Mesodermal cell (in vitro differentiated cells): ENCODE data around the gene JAG2.

Experiments used
- H3K27ac ChIP-seq: 2 replicates; pipeline ENCODE4 v1.7.0; 2013; ENCODE audit warnings: mild to moderate bottlenecking, low read depth, low read length, moderate library complexity; ENCODE audit not compliant: severe bottlenecking
- H3K36me3 ChIP-seq: 2 replicates; pipeline ENCODE4 v1.7.1; 2013; ENCODE audit warnings: mild to moderate bottlenecking, low read length, moderate library complexity; ENCODE audit not compliant: control insufficient read depth, insufficient read depth
- H3K4me1 ChIP-seq: one replicate; pipeline ENCODE4 v1.7.1; 2013; ENCODE audit warnings: mild to moderate bottlenecking, low read length; ENCODE audit not compliant: insufficient read depth, control insufficient read depth, poor library complexity, severe bottlenecking
- H3K4me3 ChIP-seq: 2 replicates; pipeline ENCODE4 v1.7.0; 2013; ENCODE audit warnings: low read length, control low read depth, mild to moderate bottlenecking; ENCODE audit not compliant: insufficient read depth, poor library complexity, severe bottlenecking; ENCODE audit errors: extremely low read depth
- H3K9me3 ChIP-seq: 2 replicates; pipeline ENCODE4 v1.7.1; 2013; ENCODE audit warnings: mild to moderate bottlenecking, low read length, moderate library complexity; ENCODE audit not compliant: control insufficient read depth
- WGBS, 2 experiments: methylation state at CpG; one replicate each; pipeline ENCODE4 v1.1.5; 2013; ENCODE audit warnings: missing lambda C conversion rate in 2 of 2; ENCODE audit not compliant: insufficient coverage in 2 of 2; 5-methylcytosine and 5-hydroxymethylcytosine counted together

The JAG2 gene

DNA sequence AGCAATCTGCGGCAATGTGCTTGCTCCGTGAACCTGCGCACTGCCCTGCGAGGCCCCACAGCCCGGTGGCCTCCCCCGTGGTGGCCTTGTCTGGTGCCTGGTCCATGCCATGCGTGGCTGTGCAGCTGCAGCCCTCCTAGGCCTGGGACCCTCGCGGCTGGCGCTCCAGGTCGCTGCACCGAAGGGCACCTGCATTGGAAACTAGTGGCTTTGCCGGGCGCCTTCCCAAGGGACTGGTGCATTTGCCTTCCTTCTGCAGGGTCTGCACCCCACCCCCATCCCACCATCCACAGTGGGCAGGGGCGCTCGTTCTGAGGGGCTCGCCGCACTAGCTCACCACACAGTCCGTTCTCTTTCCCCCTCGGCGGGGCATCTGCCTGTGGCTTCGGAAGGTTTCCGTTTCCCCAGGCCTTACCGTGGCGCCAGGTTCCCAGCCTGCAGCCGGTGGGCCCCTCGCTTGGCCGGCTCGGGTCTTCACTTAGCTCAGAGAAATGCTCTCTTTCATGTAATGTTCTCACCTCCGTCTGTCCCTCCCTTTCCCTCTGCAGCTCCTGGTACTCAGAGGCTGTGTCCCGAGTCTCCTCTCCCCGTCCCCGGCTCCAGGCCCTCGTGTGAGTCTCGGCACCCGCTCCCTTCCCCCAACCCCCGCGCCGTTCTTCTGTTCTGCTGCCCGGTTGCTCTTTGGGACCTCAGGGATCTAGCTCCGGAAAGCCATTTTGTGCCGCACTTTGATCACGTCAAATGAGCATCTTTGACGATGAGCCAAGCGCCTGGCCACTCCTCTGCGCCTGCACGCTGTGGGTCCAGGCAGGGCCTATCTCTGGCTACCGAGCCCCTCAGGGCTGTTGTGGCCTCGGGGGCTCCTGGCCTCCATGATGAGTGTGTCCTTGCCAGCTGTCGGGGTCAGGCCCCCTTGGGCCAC, 31.9 kb downstream of the JAG2 start:
- H3K4me1 ChIP-seq = no peaks in the 10 kb centered on the region
- H3K4me3 ChIP-seq = no peak overlapping the region
- no peak overlapping the region for H3K27ac ChIP-seq
- WGBS, 2 experiments = 90 to 91% methylated on average over 48 to 50 of the region's 50 CpGs
- no peaks in the 10 kb centered on the region for H3K36me3 ChIP-seq
- peaks cover 13% of the 10 kb centered on the region for H3K9me3 ChIP-seq

DNA sequence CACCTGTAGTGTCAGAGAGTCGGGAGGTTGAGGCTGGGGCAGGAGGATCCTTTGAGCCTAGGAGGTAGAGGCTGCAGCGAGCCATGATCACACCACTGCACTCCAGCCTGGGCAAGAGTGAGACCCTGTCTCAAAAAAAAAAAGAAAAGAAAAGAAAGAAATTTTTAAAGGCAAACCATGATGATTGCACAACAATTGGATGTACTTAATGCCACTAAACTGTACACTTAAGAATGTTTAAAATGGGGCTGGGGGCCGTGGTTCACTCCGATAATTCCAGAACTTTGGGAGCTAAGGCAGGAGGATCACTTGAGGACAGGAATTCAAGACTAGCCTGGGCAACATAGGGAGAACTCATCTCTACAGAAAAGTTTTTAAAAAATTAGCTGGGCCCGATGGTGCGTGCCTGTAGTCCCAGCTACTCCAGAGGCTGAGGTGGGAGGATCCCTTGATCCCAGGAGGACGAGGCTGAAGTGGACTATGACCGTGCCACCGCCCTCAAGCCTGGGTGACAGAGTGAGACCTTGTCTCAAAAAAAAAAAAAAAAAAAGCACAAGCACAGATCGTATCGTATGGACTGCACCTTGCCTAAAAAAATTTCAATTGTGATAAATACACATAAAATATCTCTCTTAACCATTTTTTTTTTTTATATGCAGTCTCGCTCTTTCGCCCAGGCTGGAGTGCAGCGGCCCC, 32.7 kb downstream of the JAG2 start:
- Histone ChIP-seq H3K36me3 (no peaks in the 10 kb centered on the region), H3K4me3 (no peak overlapping the region), H3K4me1 (no peaks in the 10 kb centered on the region), H3K9me3 (peaks cover 13% of the 10 kb centered on the region), H3K27ac (no peak overlapping the region)
- 94 to 97% methylated on average over 11 to 13 of the region's 14 CpGs for WGBS, 2 experiments

DNA sequence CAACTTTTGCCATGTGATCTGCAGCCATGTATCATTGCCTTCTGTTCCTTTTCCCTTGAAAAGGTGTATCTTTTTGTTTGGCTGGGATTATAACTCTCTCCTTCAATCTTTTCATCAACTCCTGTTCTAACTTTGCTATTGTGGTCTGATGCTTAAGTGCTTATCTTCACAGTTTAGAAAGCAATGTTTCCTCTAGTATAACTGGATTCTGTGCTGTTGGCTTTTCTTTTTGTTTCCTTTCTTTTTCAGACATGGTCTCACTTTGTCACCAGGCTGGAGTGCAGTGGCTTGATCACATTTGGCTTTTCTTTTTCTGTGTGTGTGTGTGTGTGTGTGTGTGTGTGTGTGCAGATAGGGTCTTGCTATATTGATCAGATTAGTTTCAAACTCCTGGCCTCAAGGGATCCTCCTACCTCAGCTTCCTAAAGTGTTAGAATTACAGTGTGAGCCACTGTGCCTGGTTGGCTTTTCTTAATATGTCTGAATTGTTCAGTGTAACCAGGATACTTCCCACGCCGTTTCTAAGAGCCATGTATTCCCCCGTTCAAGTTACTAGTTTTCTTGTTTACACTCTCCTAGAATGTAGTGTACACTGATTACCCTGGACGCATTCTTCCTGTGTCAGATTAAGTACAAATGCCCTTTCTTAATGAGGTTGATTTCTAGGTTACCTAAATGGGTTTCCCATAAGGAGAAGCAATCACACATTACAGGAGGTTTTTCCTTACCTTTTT, 35.5 kb downstream of the JAG2 start:
- H3K36me3 ChIP-seq = no peaks in the 10 kb centered on the region
- H3K4me1 ChIP-seq = no peaks in the 10 kb centered on the region
- H3K4me3 ChIP-seq = no peak overlapping the region
- H3K9me3 ChIP-seq = no peaks in the 10 kb centered on the region
- no peak overlapping the region for H3K27ac ChIP-seq
- WGBS, 2 experiments = 78 to 100% methylated on average over 3 to 4 of the region's 4 CpGs

DNA sequence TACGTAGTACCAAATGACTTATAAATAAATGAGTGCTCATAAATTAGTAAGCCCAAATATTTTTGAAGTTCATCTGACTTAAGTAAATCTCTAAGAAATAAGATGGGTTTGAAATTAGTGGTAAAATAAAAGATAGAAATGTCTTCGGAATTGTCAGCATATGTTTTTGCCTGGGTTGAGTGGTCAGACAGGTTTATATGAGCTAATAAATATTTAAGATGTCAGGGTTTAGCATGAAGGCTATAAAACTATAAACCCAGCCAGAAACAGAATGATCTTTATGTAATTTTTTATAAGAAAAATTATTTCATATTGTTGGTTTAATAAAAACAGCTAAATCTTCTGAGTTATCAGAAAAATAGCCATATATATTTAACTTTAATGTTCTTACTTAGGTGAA, 37.3 kb downstream of the JAG2 start:
- H3K4me3 ChIP-seq = no peak overlapping the region
- no peaks in the 10 kb centered on the region for H3K9me3 ChIP-seq
- no peak overlapping the region for H3K27ac ChIP-seq
- no peaks in the 10 kb centered on the region for H3K4me1 ChIP-seq
- 100% methylated on average over 1 of the region's 2 CpGs; no CpG with 5 or more reads in 1 of the 2 experiments for WGBS, 2 experiments
- no peaks in the 10 kb centered on the region for H3K36me3 ChIP-seq

DNA sequence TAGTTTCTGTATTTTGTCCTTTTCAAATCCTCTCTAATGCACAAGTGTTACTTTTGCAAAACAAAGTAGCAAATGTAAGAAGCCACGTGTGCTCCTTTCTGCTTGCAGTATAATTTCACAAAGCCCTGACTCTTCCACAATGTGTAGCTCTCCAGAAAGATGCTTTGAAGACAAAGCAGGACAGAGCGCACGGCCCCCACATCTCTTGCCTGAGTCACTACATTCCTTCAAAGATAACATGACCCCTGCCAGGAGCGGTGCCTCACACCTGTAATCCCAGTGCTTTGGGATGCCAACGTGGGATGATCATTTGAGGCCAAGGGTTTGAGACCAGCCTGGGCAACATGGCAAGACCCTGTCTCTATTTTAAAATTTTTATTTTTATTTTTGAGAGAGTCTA, 40.5 kb downstream of the JAG2 start:
- H3K4me1 ChIP-seq = no peaks in the 10 kb centered on the region
- WGBS, 2 experiments = 28 to 62% methylated on average over 3 to 5 of the region's 5 CpGs

DNA sequence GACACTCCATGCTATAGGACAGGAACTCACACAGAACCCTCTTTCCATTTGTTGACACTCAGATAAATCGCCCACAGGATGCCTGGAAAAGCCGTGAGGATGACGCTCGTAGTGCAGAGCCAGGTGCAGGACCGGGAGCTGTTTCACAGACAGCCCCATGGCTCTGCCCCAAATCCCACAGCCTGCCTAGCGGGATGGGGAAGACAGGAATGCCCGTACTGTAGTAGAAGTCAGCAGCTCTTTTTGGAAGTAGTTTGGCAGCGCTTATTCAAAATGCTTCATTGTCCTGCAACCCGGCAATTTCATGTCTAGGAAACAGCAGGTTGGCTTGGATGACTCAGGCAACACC, 41.6 kb downstream of the JAG2 start:
- no peak overlapping the region for H3K27ac ChIP-seq
- H3K9me3 ChIP-seq = peaks cover 4% of the 10 kb centered on the region
- H3K4me3 ChIP-seq = no peak overlapping the region
- no peaks in the 10 kb centered on the region for H3K4me1 ChIP-seq
- no peaks in the 10 kb centered on the region for H3K36me3 ChIP-seq
- WGBS, 2 experiments = 84 to 86% methylated on average over 8 to 9 of the region's 9 CpGs

More for the DNA sequence above, 40.5 kb downstream of the JAG2 start:
- no peak overlapping the region for H3K4me3 ChIP-seq
- no peaks in the 10 kb centered on the region for H3K9me3 ChIP-seq
- H3K36me3 ChIP-seq = no peaks in the 10 kb centered on the region
- H3K27ac ChIP-seq = no peak overlapping the region

DNA sequence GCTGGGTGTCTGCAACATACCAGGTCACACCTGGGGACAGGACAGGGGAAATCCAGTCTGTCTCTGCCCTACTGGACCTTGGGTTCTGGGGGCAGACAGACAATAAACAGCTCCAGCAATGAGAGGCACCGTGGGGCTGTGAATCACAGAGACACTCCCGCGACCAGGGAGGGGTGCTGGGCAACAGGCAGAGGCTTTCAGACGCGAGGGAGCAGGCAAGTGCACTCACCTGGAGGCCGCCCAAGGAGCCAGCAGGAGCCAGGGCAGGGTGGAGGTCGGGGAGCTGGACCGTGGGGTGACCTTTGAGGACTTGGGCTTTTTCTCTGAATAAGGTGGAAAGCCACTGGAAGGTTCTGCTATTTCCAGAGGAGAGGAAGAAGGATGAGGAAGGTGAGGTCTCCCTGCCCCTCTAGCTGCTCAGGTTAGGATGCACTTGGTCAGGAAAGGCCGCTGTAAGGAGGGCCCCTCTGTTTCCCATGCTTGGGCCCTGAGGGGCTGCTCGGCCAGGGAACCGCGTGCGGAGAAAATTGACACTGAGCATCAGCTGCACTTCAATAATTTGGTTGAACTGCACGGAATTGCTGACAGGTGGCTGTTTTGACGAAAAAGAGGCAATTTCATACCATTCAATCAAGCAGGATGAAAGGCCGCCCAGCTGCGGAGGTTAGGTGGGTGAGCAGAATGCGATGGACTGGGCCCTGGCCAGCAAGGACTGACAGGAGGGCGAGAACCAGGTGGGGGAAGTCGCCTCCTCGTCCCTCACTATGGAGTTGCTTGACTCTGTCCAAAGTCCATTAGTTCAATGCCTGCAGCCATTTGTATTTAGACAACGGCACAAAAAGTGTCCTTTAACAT, 42.2 kb downstream of the JAG2 start:
- Histone ChIP-seq H3K4me1 (no peaks in the 10 kb centered on the region), H3K36me3 (no peaks in the 10 kb centered on the region), H3K27ac (no peak overlapping the region), H3K9me3 (peaks cover 10% of the 10 kb centered on the region), H3K4me3 (no peak overlapping the region)
- WGBS, 2 experiments = 85 to 86% methylated on average over 18 to 22 of the region's 22 CpGs

DNA sequence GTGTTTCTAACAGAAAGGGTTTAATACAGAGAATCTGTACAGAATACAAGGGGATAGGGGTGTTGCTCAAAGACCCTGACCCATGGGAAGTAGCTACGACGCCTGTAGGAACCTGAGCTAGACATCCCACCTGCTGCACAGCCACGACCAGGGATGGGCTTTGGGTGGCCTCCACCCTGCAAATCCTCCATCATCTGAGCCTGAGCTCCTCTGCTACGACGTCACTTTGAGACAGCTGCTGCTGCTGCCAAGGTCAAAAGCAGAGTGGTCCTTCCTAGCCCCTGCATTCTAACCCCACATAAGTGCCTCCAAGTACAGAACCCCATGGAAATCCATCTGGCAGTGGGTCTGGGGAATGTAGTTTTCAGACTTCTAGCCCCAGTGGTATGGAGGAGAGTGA, 43.8 kb downstream of the JAG2 start:
- no peak overlapping the region for H3K27ac ChIP-seq
- H3K36me3 ChIP-seq = no peaks in the 10 kb centered on the region
- peaks cover 20% of the 10 kb centered on the region for H3K9me3 ChIP-seq
- H3K4me3 ChIP-seq = no peak overlapping the region
- no peaks in the 10 kb centered on the region for H3K4me1 ChIP-seq
- 100% methylated on average over 2 to 3 of the region's 5 CpGs for WGBS, 2 experiments

DNA sequence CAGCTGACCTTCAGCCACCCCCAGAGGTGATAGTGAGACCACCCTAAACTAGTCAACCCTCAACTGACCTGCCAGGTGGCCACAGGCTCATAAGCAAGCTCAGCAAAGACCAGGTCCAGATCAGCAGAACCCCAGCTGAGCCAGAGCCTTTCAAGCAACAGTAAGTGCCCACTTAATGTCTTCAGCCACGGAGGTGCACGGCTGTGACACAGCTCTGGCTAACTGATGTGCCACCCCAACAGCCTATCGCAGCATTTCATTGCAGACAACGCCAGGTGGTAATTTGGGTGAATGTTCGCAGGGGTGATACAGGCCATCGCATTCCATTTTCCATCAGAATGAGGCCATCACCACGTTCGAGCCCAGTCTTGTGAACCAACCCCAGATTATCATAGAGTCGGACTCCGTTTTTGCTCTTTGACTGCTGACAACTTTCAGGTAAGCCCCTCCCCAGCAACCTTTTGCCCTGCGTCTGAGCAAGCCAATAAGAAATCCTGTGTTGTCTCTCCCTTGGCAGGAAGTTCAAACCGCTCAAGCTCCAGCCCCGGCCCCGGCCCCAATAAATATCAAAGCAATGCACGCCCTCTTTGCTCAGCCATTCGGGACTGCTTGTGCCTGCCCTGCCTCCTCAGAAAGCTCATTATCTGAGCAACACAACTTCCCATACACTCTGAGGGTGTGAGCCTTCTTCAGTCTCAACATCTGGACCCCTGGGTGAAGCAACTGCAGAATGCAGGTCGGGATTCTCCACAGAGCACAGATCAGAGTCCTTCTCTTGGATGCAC, 44.4 kb downstream of the JAG2 start:
- WGBS, 2 experiments = 80 to 82% methylated on average over 17 of the region's 17 CpGs
- Histone ChIP-seq H3K4me1 (no peaks in the 10 kb centered on the region), H3K36me3 (no peaks in the 10 kb centered on the region), H3K9me3 (peaks cover 20% of the 10 kb centered on the region), H3K4me3 (no peak overlapping the region), H3K27ac (no peak overlapping the region)
